Uterus (tissue), 4 donors: ENCODE measurements around the gene OGN. TPM values are rescaled to one million over a fixed set of nuclear protein-coding genes. Genes with fewer than 3 reads are reported as not detected.

ENCODE experiments used
- DNase-seq, 2 donors: peaks; one replicate each; pipeline ENCODE4 v3.0.0-alpha.2; 2019 to 2020
- H3K27ac ChIP-seq, 2 donors: fragments of 200-600 bp; sonication (generic); 1 replicate in 1 of 2; 2 replicates in 1 of 2; pipeline ENCODE4 v1.5.1; 2016 to 2018
- H3K27me3 ChIP-seq, 2 donors: fragments of 200-600 bp; sonication (generic); one replicate each; pipeline ENCODE4 v1.5.1; 2018 to 2019; ENCODE audit warnings: control low read depth in 1 of 2
- H3K36me3 ChIP-seq, 2 donors: fragments of 200-600 bp; sonication (generic); one replicate each; pipeline ENCODE4 v1.5.1; 2019; ENCODE audit warnings: control low read depth in 1 of 2
- H3K4me1 ChIP-seq, 2 donors: fragments of 200-600 bp; sonication (generic); one replicate each; pipeline ENCODE4 v1.5.1; 2018 to 2019; ENCODE audit warnings: control low read depth in 1 of 2
- H3K4me3 ChIP-seq, 2 donors: fragments of 200-600 bp; sonication (generic); 1 replicate in 1 of 2; 2 replicates in 1 of 2; pipeline ENCODE4 v1.5.1; 2018 to 2019; ENCODE audit warnings: mild to moderate bottlenecking in 1 of 2
- H3K9me3 ChIP-seq, 2 donors: fragments of 200-600 bp; sonication (generic); one replicate each; pipeline ENCODE4 v1.5.1; 2019; ENCODE audit warnings: control low read depth in 1 of 2
- POLR2A ChIP-seq, 2 donors: fragments of 450-650 bp; IDR thresholded peaks; one replicate each; pipeline ENCODE4 v1.6.1; 2016; ENCODE audit warnings: antibody characterized with exemption in 2 of 2, mild to moderate bottlenecking in 1 of 2, moderate library complexity in 1 of 2
- intact Hi-C: fragments of 100-400 bp; cut with DNase I; formaldehyde crosslinking; loops from one replicate; pipeline ENCODE4 v1.15.1; 2023; ENCODE audit warnings: low total_unique reads
- total RNA-seq, 4 donors: library from RNA; depleted of rRNA in 3 of 4; stranded (reverse); fragments of >200 nt in 3 of 4; gene quantifications; one replicate each; pipeline versions ENCODE4 v1.1.0 to v1.2.4, GENCODE V29; 2014 to 2023
- TF ChIP-seq, protein P1 (sequence below), 4 experiments: fragments of 200-600 bp in 2 of 4; fragments of 450-650 bp in 2 of 4; sonication (generic) in 2 of 4; IDR thresholded peaks; one replicate each; pipeline ENCODE4 v1.5.1; 2016 to 2019; ENCODE audit warnings: antibody characterized with exemption in 4 of 4, mild to moderate bottlenecking in 2 of 4, moderate library complexity in 1 of 4
- donor health status: DM: yes; HTN: yes; CAD: no.

Gene OGN
- total RNA-seq, 4 donors from 2014 or later: 26.0 to 302 (median 43.0) TPM

DNA sequence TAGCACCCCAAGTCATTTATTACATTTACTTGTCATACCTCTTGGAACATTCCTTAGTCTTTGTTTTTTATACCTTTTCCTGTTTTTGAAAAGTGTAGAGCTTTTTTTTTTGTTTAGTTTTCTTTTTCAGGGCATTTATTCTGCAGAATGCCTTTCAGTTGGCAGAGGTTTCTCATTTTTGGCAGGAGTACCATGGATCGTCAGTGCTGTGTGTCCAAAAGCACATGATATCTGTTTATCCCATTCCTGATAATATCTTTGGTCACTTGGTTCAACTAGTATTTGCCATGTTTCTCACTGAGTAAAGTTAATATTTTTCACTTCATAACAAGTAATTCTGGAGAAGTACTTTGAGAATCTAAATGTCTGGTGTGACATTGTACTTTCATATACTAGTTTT lies 10.7 kb downstream of the OGN start:
- H3K27ac ChIP-seq: peak overlapping the region; percentile 57 to 77
- intact Hi-C loops: no loop called here
- TF ChIP-seq, protein P1, sequence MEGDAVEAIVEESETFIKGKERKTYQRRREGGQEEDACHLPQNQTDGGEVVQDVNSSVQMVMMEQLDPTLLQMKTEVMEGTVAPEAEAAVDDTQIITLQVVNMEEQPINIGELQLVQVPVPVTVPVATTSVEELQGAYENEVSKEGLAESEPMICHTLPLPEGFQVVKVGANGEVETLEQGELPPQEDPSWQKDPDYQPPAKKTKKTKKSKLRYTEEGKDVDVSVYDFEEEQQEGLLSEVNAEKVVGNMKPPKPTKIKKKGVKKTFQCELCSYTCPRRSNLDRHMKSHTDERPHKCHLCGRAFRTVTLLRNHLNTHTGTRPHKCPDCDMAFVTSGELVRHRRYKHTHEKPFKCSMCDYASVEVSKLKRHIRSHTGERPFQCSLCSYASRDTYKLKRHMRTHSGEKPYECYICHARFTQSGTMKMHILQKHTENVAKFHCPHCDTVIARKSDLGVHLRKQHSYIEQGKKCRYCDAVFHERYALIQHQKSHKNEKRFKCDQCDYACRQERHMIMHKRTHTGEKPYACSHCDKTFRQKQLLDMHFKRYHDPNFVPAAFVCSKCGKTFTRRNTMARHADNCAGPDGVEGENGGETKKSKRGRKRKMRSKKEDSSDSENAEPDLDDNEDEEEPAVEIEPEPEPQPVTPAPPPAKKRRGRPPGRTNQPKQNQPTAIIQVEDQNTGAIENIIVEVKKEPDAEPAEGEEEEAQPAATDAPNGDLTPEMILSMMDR (IDR thresholded peaks at IDR 0.05): no peak
- TF ChIP-seq POLR2A (IDR thresholded peaks at IDR 0.05): no peak
- no peaks in the 10 kb centered on the region for H3K4me1 ChIP-seq
- no peaks in the 10 kb centered on the region for H3K36me3 ChIP-seq
- H3K9me3 ChIP-seq: no peaks in the 10 kb centered on the region
- no peak overlapping the region for H3K4me3 ChIP-seq
- no peaks in the 10 kb centered on the region for H3K27me3 ChIP-seq
- no peak for DNase-seq

GRCh38 chr9:92392690-92393089 lies 11.7 kb downstream of the OGN start:
- TF ChIP-seq POLR2A (IDR thresholded peaks at IDR 0.05): no peak
- TF ChIP-seq, protein P1 (IDR thresholded peaks at IDR 0.05): no peak
- DNase-seq: no peak
- Histone ChIP-seq H3K27ac (no peak overlapping the region), H3K9me3 (no peaks in the 10 kb centered on the region), H3K36me3 (no peaks in the 10 kb centered on the region), H3K4me1 (no peaks in the 10 kb centered on the region), H3K27me3 (no peaks in the 10 kb centered on the region), H3K4me3 (no peak overlapping the region)
- intact Hi-C loops: no loop called here

DNA sequence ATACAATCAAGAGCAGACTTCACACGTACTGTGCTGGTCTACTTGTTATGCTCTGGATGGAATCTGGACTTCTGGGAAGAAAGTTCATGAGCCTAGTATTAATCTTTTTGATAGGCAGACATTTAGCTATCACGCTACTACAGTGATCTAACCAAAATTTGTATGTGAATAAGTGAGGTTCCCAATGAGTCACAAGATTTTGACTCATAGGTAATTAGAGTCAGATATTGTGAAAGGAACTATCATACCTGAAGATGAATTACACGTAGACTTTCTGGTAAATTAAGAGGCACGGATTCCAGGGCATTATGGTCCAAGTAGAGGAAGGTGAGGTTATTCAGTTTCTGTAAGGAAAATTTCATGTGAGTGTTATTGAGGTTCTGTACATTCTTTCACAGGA lies 18.4 kb downstream of the OGN start:
- TF ChIP-seq, protein P1 (IDR thresholded peaks at IDR 0.05): no peak
- TF ChIP-seq POLR2A (IDR thresholded peaks at IDR 0.05): no peak
- H3K9me3 ChIP-seq: no peaks in the 10 kb centered on the region
- H3K36me3 ChIP-seq: no peaks in the 10 kb centered on the region
- H3K4me1 ChIP-seq: peaks cover 0 to 9% of the 10 kb centered on the region in 2 donors
- DNase-seq: no peak
- H3K27ac ChIP-seq: peak overlapping the region; percentile 62 to 73
- intact Hi-C loops: no loop called here
- H3K27me3 ChIP-seq: no peaks in the 10 kb centered on the region
- H3K4me3 ChIP-seq: no peak overlapping the region

DNA sequence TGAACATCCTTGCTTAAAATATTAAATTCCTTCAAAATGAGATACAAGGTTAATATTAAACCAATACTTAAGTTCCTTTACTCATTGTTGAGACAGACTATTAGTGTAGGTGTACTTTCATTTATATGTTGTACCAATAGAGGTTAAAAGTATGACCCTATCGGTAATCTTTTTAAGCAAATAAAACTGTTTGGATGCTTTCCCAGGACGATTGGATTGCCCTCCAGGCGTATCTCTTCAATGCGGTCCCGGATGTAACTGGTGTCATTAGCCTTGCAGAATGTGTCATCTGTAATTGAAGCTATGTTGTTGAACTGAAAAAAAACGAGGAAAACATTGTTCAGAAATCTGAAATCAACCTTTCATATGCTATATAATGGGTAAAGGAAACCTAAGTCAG lies 18.9 kb downstream of the OGN start:
- intact Hi-C loops: no loop called here
- Histone ChIP-seq H3K27ac (peak overlapping the region; percentile 62 to 73), H3K27me3 (no peaks in the 10 kb centered on the region), H3K36me3 (no peaks in the 10 kb centered on the region), H3K4me3 (no peak overlapping the region), H3K4me1 (peaks cover 0 to 9% of the 10 kb centered on the region in 2 donors), H3K9me3 (no peaks in the 10 kb centered on the region)
- no peak for DNase-seq
- no peak for TF ChIP-seq POLR2A (IDR thresholded peaks at IDR 0.05)
- TF ChIP-seq, protein P1 (IDR thresholded peaks at IDR 0.05): no peak

GRCh38 chr9:92385001-92385400 lies 19.4 kb downstream of the OGN start:
- no peaks in the 10 kb centered on the region for H3K27me3 ChIP-seq
- H3K4me3 ChIP-seq: no peak overlapping the region
- no peaks in the 10 kb centered on the region for H3K9me3 ChIP-seq
- peak overlapping the region; percentile 62 to 73 for H3K27ac ChIP-seq
- DNase-seq: no peak
- peaks cover 0 to 9% of the 10 kb centered on the region in 2 donors for H3K4me1 ChIP-seq
- TF ChIP-seq, protein P1 (IDR thresholded peaks at IDR 0.05): no peak
- TF ChIP-seq POLR2A (IDR thresholded peaks at IDR 0.05): no peak
- no peaks in the 10 kb centered on the region for H3K36me3 ChIP-seq
- intact Hi-C loops: no loop called here
